ENCODE results near the gene SLC19A1.
"Not testable (repeated sequence)": the region's sequence is repeated elsewhere in the genome, so short reads cannot be mapped to it uniquely, and the experiment has no call there.

Gene SLC19A1

GRCh38 chr21:45533361-45533845 is 8.8 kb downstream of the SLC19A1 start:
- DNase-seq (ENCODE audit: low spot score) = no peak

GRCh38 chr21:45532826-45533360 is 9.3 kb downstream of the SLC19A1 start:
- no peak for DNase-seq (ENCODE audit: low spot score)

- DNase-seq (ENCODE audit: low spot score) = no peak
Observed at GRCh38 chr21:45531393-45532215, 10.6 kb downstream of the SLC19A1 start.

- not testable (repeated sequence) for DNase-seq (ENCODE audit: low spot score)
Observed at GRCh38 chr21:45531114-45531392, 11.2 kb downstream of the SLC19A1 start.

- no peak for DNase-seq (ENCODE audit: low spot score)
Observed at GRCh38 chr21:45530423-45531113, 11.7 kb downstream of the SLC19A1 start.

GRCh38 chr21:45529785-45530422 is 12.3 kb downstream of the SLC19A1 start:
- no peak for DNase-seq (ENCODE audit: low spot score)

GRCh38 chr21:45528981-45529784 is 13.1 kb downstream of the SLC19A1 start:
- no peak for DNase-seq (ENCODE audit: low spot score)

GRCh38 chr21:45528028-45528705 is 14.1 kb downstream of the SLC19A1 start:
- DNase-seq (ENCODE audit: low spot score) = no peak

GRCh38 chr21:45527151-45527999 is 14.9 kb downstream of the SLC19A1 start:
- not testable (repeated sequence) for DNase-seq (ENCODE audit: low spot score)

GRCh38 chr21:45525910-45526306 is 16.3 kb downstream of the SLC19A1 start:
- DNase-seq (ENCODE audit: low spot score) = no peak

- DNase-seq (ENCODE audit: low spot score) = no peak
Observed at GRCh38 chr21:45525153-45525909, 16.9 kb downstream of the SLC19A1 start.

GRCh38 chr21:45524756-45525152 is 17.5 kb downstream of the SLC19A1 start:
- DNase-seq (ENCODE audit: low spot score) = no peak

GRCh38 chr21:45523411-45524101 is 18.7 kb downstream of the SLC19A1 start:
- no peak for DNase-seq (ENCODE audit: low spot score)

GRCh38 chr21:45522986-45523385 is 19.3 kb downstream of the SLC19A1 start:
- no peak for DNase-seq (ENCODE audit: low spot score)

GRCh38 chr21:45522381-45522780 is 19.9 kb downstream of the SLC19A1 start:
- DNase-seq (ENCODE audit: low spot score) = no peak

- DNase-seq (ENCODE audit: low spot score) = no peak
Observed at GRCh38 chr21:45521241-45521640, 21.0 kb downstream of the SLC19A1 start.

- no peak for DNase-seq (ENCODE audit: low spot score)
Observed at GRCh38 chr21:45519182-45519581, 23.1 kb downstream of the SLC19A1 start.

- DNase-seq (ENCODE audit: low spot score) = no peak
Observed at GRCh38 chr21:45518742-45519141, 23.5 kb downstream of the SLC19A1 start.
